HG03469 (cell line): ENCODE measurements around the gene TPSD1.
"Not testable (repeated sequence)": the region's sequence is repeated elsewhere in the genome, so short reads cannot be mapped to it uniquely, and the experiment has no call there.

Source experiments
- ATAC-seq: cut with Tn5 transposase; IDR thresholded peaks from one replicate; pipeline ENCODE4 v1.9.1; 2021; ENCODE audit warnings: mild to moderate bottlenecking, moderate library complexity, moderate number of reproducible peaks; ENCODE audit not compliant: unreplicated experiment

TPSD1 gene

DNA sequence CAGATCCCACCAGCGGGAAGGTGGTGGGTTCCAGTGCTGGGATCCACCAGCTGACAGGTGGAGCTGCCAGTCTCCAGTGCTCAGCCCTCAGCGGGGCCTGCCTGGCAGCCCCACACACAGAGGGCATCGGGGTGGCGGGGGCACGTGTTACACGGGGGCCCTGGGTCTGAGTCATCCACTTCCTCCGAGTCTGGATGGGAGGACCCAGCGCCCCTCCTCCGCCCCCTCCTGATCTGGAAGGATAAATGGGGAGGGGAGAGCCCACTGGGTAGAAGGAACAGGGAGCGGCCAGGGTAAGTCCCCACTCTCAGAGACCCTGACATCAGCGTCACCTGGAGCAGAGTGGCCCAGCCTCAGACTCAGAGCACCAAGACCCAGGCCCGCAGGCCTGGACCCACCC is 15.4 kb upstream of the TPSD1 start, which contains the start of gene TPSAB1:
TSS of gene TPSAB1 (plus strand) at position 270 of the 400 bp plus-strand sequence. CDS start 234 bp downstream, outside the sequence.
- not testable (repeated sequence) for ATAC-seq

DNA sequence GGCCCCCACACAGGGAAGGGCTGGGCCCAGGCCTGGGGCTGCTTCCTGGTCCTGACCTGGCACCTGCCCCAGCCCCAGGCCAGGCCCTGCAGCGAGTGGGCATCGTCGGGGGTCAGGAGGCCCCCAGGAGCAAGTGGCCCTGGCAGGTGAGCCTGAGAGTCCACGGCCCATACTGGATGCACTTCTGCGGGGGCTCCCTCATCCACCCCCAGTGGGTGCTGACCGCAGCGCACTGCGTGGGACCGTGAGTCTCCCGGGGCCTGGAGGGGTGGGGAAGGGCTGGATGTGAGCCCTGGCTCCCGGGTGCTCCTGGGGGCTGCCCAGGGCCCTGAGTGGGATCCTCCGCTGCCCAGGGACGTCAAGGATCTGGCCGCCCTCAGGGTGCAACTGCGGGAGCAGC is 14.8 kb upstream of the TPSD1 start:
- ATAC-seq: not testable (repeated sequence)

DNA sequence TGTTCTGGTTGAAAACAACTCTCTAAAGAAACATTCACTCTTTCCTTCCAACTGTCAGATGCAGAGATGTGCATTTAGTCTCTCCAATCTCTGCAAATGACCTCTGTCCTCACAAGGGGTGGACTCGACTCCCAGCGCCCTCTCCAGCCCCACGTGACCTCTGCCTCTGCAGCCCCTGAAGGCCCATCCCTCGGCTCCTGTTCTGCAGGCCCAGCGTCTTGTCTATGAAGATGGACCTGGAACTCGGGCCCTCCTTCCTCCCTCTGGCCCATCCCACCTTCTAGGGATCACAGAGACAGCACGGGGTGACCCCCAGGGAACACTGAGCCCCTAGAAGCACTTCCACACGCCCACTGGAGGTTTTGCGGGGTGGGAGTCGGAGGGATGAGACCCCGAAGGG is 12.5 kb upstream of the TPSD1 start:
- ATAC-seq: not testable (repeated sequence)

DNA sequence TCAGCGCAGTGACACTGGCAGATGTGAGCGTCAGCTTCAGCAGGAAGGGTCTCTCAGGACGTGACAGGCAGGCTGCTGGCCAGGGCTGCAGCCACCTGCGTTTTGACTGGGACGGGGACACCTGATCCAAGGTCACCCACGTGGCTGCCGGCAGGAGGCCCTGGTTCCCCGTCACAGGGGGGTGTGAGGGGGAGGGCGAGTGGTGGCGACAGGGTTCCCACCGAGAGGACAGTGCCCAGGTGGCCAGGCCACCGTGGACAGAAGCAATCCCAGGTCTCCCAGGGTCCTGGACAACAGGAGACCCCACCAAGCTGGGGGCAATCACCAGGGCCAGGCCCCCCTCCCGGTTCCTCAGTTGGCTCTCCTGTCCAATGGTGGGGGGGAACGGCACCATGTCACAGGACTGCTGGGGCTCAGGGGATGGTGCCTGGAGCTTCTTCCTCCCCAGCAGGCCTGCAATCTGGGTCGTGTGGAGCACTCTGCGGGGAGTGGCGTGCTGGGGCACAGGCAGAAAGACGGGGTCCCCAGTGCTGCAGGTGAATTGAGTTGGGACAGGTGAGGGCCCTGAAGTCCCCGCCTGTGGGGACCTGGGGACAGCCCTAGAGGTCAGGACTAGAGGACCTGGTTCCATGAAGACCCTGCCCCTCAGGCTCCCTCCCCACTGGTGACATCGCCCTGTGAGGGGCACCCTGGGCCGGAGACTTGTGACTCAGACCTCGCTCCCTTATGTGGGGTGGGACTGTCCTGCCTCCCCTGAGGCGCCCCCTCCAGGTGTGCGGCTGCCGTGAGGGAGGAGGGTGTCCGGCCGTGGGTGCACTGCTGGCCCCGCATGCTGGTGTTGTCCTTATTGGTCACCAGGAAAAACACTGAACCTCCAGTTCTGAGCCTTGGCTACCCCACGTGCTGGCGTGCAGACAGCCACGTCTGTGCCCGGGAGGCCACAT is 11.7 kb upstream of the TPSD1 start:
- ATAC-seq: not testable (repeated sequence)

DNA sequence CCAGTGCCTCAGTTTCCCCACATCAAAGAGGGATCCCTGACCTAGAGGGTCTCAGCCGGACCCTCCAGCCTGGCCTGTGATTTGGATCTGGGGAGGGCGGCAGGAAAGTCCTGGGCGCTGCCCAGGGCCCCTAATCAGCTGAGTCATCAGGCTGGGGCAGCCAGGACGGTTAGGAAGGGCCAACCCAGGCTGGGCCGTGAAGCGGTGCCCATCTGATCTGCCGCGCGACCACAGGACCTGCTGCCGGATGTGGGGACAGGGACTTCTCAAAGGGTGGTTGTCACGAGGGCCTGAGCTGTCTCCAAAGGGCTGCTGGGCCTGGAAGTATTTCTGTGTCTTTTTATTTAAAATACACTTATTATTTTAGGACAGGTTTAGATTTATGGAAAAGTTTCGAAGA is 11.0 kb upstream of the TPSD1 start:
- ATAC-seq: no peak

DNA sequence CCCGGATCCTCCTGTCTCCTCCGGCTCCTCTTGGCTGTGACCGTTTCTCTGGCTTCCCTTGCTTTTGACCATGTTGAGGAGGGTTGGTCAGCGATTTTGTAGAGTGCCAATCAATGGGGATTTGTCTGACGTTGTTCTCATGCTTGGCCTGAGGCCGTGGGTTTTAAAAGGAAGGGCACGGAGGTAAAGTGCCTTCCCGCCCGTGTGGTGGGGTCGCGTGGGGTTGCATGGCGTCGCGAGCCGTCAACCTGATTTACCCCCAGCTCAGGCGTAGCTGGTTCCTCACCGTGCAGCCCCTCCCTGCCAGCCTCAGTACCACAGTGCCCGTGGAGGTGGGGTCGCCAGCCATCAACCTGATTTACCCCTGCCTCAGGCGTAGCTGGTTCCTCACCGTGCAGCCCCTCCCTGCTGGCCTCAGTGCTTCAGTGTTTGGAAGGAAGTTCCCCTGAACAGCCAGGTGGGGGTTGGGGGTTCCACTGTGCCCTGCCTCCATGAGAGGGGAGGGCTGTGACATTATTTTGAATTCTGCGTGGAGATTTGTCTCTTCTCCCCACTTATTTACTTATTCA is 10.3 kb upstream of the TPSD1 start:
- no peak for ATAC-seq

DNA sequence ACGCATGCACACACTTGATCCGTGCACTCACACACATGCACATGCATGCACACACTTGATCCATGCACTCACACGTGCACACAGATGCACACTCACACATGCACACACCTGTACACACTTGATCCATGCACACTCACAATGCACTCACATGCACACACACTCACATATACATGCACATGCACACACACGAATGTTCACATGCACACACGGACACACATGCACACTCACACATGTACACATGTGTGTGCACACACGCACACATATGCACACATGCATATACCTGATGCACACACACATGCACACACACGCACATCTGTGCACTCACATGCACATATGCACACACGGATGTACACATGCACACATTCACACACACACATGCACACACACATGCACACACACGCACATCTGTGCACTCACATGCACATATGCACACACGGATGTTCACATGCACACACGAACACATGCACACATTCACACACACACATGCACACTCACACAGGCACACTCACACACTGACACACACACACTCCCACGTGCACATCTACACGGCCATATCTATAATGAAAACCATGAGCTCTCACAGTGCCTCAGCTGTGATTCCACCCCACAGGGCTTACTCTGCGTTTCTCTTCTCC is 7.8 kb upstream of the TPSD1 start:
- not testable (repeated sequence) for ATAC-seq

DNA sequence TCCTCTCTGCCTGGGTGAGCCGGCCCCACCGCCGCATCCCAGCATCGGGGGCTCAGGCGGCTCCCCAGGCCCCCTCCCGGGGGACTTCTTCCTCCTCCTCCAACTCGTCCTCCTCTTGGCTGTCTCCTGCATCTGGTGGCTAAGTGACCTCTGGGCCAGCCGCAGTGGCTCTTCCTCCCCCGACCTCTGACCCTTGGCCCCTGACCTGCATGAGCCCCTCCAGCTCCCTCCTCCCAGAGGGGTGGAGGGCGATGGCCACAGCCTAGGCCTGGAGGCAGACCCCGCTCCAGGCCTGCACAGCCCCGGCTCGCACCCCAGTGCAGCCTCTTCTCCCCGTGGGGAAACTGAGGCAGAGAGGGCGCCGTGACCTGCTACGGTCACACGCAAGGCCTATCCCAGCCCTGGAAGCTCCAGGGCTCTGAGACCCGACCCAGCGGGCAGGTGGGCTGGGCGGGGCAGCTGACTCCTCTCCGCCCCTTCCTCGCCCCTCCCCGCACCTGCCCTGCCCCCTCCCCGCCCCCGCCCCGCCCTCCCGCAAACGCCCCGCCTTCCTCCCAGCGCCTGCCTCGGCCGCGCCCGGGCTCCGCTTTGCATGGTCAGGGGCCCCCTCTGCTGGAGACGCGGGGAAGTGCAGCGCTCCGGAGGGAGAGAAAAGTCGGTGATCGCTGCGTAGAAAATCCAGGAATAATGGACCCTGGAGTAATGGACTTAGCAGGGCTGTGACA is 6.7 kb upstream of the TPSD1 start:
- not testable (repeated sequence) for ATAC-seq

DNA sequence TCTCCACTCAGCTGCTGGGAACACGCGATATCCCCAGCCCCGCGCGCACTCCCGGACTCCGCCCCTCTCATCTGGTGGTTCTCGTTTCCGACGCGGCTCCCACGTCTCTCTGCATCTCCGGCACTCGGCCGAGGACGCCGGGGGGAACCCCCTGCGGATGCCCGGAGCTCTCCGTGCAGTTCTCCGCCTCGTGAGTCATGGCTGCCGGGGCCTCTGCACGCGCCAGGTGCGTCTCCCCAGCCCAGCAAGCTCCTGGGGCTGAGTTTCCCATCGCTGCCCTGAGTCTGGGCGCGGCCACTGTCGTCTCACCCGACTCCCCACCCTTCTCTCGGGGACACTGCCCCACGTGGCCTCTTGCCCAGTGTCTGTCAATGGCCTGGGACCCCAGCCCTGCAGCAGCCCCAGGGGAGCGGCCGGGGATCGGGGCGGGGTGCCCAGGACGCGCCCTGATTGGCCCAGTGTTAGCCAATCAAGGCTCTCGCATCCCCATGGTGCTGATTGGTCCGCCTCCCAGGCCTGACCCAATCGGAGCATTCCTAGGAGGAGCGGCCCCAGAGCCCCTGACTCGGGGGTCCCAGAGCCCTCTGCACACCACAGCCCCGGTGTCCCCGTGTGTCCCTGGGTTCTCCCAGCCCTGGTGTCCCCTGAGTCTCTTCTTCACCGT is 2.0 kb upstream of the TPSD1 start:
- ATAC-seq: not testable (repeated sequence)

DNA sequence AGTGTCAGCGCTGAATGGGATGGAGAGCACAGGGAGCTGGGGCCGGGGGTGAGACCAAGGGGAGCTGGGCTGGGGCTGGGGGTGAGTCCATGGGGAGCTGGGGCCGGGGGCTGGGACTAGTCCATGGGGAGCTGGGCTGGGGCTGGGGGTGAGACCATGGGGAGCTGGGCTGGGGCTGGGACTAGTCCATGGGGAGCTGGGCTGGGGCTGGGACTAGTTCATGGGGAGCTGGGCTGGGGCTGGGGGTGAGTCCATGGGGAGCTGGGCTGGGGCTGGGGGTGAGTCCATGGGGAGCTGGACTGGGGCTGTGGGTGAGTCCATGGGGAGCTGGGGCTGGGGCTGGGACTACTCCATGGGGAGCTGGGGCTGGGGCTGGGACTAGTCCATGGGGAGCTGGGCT is 1.0 kb upstream of the TPSD1 start:
- not testable (repeated sequence) for ATAC-seq

DNA sequence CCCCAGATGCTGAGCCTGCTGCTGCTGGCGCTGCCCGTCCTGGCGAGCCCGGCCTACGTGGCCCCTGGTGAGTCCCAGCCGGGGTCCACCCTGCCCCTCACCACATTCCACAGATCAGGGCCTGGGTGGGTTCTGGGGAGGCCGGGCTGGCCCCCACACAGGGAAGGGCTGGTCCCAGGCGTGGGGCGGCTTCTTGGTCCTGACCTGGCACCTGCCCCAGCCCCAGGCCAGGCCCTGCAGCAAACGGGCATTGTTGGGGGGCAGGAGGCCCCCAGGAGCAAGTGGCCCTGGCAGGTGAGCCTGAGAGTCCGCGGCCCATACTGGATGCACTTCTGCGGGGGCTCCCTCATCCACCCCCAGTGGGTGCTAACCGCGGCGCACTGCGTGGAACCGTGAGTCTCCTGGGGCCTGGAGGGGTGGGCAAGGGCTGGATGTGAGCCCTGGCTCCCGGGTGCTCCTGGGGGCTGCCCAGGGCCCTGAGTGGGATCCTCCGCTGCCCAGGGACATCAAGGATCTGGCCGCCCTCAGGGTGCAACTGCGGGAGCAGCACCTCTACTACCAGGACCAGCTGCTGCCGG is 516 bp downstream of the TPSD1 start:
- ATAC-seq: not testable (repeated sequence)

DNA sequence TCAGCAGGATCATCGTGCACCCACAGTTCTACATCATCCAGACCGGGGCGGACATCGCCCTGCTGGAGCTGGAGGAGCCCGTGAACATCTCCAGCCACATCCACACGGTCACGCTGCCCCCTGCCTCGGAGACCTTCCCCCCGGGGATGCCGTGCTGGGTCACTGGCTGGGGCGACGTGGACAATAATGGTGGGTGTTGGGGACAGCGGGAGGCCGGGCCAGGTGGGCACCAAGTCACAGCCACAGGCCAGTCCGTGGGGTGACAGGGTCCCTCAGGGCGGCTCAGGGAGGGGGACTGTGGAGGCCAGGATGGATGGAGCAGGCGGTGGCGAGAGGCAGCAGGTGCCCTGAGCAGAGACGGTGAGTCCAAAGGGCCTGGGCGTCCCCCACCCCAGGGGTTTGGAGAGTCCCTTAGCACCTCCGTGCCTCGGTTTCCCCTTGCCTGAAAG is 1.0 kb downstream of the TPSD1 start:
- no peak for ATAC-seq

DNA sequence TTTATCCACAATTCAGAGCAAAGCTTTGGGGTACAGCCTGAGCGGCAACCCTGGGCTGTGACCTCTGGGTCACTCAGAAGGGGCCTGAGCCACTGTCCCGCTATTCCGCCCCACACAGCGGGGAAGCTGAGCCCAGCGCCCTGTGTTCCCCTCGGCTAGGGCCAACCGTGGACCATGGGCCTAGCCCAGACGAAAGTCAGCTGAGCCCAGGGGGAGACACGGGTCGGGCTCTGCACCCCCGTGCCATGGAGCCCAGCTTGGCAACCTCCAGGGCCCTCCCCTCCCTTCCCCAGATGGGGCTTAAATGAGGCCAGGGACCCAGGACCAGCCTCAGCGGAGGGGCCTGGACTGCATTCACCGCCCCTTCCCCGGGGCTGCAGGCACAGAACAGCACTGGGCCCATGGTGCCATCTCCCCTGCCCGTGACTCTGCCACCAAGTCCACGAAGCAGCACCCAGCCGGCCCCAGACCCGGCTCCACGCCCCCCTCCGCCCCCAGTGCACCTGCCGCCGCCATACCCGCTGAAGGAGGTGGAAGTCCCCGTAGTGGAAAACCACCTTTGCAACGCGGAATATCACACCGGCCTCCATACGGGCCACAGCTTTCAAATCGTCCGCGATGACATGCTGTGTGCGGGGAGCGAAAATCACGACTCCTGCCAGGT is 1.8 kb downstream of the TPSD1 start:
- no peak for ATAC-seq

DNA sequence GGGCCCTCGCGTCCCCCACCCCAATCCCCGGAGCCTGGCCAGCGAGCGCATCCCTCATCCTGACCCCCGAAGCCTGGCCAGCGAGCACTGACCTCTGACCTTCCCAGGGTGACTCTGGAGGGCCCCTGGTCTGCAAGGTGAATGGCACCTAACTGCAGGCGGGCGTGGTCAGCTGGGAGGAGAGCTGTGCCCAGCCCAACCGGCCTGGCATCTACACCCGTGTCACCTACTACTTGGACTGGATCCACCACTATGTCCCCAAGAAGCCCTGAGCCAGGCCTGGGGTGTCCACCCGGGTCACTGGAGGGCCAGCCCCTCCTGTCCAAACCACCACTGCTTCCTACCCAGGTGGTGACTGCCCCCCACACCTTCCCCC is 2.3 kb downstream of the TPSD1 start:
- ATAC-seq: no peak

DNA sequence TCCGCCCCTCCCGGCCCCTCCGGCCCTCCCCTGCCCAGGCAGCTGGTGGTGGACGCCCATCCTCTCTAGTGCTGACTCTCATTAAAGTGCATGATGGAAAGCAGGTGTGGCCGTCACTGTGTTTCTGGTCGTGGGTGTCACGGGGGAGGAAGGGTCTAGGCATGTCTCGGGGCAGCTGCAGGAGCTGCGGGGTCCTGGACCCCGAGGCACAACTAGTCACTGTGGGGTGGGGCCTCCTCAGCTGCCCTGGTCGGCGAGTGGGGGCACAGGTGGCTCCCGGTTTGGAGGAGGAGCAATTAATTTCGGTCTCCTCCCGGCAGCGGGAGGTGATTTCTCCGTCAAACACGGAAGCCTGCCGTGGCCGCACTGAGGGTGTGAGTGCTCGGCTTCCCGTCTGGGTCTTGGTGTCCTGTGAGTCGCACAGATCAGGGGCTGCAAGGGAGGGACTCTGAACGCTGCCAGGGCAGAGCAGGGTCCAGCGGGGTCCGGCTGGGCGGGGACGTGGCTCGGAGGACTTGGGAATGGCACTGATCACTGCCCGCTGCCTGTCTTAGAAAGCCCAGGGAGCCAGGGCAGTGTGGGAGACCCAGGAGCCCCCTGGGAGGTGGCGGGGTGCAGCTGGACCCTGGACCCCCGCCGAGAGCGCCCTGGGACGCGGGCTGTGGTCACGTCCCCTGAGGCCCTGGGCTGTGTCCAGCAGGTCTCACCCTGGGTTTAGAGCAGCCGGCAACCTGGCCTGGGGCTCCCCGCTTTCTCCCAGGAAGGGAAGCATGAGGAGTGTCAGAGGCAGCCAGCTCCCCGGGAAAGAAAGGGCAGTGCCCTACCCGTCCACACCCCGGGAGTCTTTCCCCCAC is 3.3 kb downstream of the TPSD1 start:
- no peak for ATAC-seq

DNA sequence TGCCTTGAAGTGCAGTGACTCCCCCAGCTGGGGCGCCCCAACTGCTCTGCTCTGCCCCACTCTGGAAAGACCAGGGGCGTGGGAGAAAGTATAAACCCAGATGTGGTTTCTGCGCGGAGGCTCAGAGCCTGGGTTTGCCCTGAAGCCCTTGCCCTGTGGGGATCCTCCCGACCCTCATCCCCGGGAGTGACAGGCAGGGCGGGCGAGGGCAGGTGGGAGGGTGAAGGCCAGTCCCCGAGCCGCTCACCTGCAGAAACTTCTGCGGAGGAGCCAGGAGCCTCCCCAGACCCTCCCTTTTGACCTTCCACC is 3.8 kb downstream of the TPSD1 start:
- ATAC-seq: no peak

DNA sequence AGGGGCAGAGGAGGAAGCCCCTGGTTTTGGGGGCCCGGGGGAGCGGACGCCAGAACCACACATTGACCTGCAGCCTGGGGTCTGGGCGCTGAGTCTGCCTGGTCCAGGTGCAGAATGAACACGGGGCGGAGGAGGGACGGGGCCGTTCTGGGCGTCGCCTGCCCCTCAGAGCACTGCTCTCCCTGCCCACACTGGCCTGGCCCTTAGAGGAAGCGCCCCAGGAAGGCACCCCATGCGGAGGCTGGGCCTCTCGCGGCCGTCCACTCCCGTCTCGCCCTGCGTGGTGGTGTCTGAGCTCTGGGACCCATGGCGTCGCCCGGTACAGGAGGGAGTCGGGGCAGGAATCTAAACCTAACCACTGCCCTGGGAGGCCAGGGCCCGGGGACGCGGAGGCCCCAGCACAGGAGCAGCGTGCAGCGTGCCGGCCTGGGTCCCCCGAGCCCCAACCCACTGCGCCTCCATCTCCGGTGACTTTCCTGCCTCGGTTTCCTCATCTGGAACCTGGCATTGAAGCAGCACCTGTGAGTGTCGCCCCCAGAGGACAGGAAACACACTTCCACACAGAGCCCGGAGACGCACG is 4.3 kb downstream of the TPSD1 start:
- no peak for ATAC-seq

DNA sequence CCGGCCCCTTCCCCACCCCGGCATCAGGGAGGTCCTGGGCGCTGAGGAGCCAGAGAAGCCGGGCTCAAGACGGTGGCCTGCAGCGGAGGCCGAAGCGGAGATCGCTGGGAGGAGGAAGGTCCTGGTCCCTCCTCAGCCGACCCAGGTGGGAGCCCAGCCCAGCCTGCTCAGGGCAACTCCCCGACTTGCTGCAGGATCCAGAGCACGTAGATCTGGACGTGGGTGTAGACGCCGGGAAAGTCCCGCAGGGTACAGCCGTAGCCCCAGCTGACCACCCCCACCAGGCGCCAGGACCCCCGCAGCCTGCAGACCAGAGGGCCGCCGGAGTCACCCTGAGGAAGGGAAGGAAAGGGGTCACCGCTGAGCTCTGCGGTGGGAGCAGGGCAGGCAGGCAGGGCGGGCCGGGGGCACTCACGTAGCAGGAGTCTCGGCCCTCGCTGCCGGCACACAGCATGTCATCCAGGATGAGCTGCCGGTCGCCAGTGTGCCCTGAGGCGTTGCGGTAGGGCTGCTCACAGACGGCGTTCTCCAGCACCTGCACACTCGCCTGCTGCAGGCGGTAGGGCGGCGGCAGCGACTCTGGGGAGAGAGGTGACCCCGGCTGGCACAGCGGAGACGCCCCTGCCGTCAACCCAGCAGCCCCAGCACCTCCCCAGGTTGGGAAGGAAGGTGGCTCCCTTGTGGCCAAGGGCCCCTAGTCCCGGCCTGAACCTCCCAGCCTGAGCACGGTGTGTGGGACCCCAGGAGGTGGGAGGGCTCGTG is 5.4 kb downstream of the TPSD1 start:
- ATAC-seq: no peak
